ENCODE measurements around the gene FXYD7.

- TF ChIP-seq CTCF (IDR thresholded peaks at IDR 0.05) = no peak
- no peak for TF ChIP-seq POLR2A (IDR thresholded peaks at IDR 0.05)
These were observed 25.1 kb downstream of the FXYD7 start for GRCh38 chr19:35168196-35168595.
